AG04450 (cell line): ENCODE measurements around the gene PTGIS. TPM values are rescaled to one million over a fixed set of nuclear protein-coding genes. Genes with fewer than 3 reads are reported as not detected.
"Not testable (repeated sequence)": the region's sequence is repeated elsewhere in the genome, so short reads cannot be mapped to it uniquely, and the experiment has no call there.

Experiments used
- CTCF ChIA-PET: fragments of 300-600, 350-600 bp; formaldehyde crosslinking; extraction: SDS; loops from one replicate; lab custom pipeline; 2022; ENCODE audit warnings: antibody characterized with exemption, inconsistent platforms; lab: Charles Lee
- POLR2A ChIA-PET: fragments of 350-600 bp; formaldehyde crosslinking; extraction: SDS; loops from one replicate; lab custom pipeline; 2021; ENCODE audit warnings: antibody characterized with exemption, inconsistent platforms; lab: Yijun Ruan, JAX
- DNase-seq: peaks from one replicate; pipeline ENCODE4 v3.0.0-alpha.2; 2011; ENCODE audit warnings: low read depth, low spot score
- H3K27ac ChIP-seq: one replicate; pipeline ENCODE4 v1.5.1; 2012; ENCODE audit warnings: low read depth, low read length, control low read depth
- H3K27me3 ChIP-seq: one replicate; pipeline ENCODE4 v1.6.0; 2012; ENCODE audit warnings: low read length; ENCODE audit not compliant: control insufficient read depth, insufficient read depth
- H3K4me3 ChIP-seq: 2 replicates; pipeline ENCODE4 v1.5.1; 2011; ENCODE audit warnings: mild to moderate bottlenecking, low read depth, low read length, control low read depth
- H3K9me3 ChIP-seq: 2 replicates; pipeline ENCODE4 v1.5.1; 2012; ENCODE audit warnings: low read length; ENCODE audit not compliant: control insufficient read depth, insufficient read depth
- polyA plus RNA-seq: library from polyadenylated mRNA; depleted of rRNA; stranded (reverse); fragments of >200 nt; gene quantifications from 2 replicates; pipeline ENCODE4 v1.2.3, GENCODE V29; 2011
- TF ChIP-seq, protein P1 (sequence below): IDR thresholded peaks from 2 replicates; pipeline ENCODE4 v1.5.1; 2011; ENCODE audit warnings: low read depth, low read length, control low read depth, inconsistent platforms

The PTGIS gene
- polyA plus RNA-seq, 1 experiment = 8.1 TPM

DNA sequence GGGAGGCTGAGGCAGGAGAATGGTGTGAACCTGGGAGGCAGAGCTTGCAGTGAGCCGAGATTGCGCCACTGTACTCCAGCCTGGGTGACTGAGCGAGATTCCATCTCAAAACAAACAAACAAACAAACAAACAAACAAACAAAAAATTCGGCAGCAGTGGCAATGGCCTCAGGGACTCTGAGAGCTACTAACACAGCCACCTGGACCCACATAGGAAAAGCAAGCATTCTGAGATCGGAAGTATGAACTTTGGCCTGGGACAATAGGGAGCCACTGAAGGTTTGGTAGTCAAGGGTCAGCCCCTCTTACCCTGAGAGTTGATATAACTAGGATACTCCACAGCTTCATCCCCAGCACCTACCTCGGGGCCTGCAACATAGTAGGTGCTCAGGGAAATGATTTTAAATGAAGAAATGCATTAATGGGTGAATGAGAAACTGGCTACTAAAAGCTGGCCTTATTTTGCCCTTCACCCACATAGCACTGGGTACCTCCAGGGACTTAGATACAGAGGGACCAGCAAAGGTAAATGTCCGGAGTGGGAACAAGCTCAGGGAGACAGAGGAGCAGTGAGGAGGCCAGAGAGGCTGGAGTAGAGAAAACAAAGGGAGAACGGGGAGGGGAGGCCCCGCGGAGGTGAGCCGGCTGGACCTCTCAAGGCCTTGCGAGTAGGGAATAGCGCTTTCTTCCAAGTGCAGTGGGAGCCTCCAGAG lies 46.6 kb upstream of the PTGIS start:
- TF ChIP-seq, protein P1, sequence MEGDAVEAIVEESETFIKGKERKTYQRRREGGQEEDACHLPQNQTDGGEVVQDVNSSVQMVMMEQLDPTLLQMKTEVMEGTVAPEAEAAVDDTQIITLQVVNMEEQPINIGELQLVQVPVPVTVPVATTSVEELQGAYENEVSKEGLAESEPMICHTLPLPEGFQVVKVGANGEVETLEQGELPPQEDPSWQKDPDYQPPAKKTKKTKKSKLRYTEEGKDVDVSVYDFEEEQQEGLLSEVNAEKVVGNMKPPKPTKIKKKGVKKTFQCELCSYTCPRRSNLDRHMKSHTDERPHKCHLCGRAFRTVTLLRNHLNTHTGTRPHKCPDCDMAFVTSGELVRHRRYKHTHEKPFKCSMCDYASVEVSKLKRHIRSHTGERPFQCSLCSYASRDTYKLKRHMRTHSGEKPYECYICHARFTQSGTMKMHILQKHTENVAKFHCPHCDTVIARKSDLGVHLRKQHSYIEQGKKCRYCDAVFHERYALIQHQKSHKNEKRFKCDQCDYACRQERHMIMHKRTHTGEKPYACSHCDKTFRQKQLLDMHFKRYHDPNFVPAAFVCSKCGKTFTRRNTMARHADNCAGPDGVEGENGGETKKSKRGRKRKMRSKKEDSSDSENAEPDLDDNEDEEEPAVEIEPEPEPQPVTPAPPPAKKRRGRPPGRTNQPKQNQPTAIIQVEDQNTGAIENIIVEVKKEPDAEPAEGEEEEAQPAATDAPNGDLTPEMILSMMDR = no peak
- CTCF ChIA-PET = interaction anchor here (9.2 kb wide), 1 partner anchor 230 kb away, joined by 158 read pairs; no protein-coding TSS in a partner anchor
- Histone ChIP-seq H3K27me3 (peaks cover 2% of the 10 kb centered on the region), H3K4me3 (no peak overlapping the region), H3K27ac (no peak overlapping the region), H3K9me3 (no peaks in the 10 kb centered on the region)
- POLR2A ChIA-PET = no interaction called here
- DNase-seq = no peak

- POLR2A ChIA-PET = interaction anchor here (0.6 kb wide), 1 partner anchor 234 kb away, joined by 3 read pairs; no protein-coding TSS in a partner anchor
Measured at GRCh38 chr20:49612127-49612738, 44.3 kb upstream of the PTGIS start.

GRCh38 chr20:49611539-49612126 lies 43.7 kb upstream of the PTGIS start:
- not testable (repeated sequence) for H3K9me3 ChIP-seq, DNase-seq, H3K27me3 ChIP-seq, H3K27ac ChIP-seq, H3K4me3 ChIP-seq
- POLR2A ChIA-PET = interaction anchor here (0.6 kb wide), 1 partner anchor 235 kb away, joined by 3 read pairs; no protein-coding TSS in a partner anchor
- CTCF ChIA-PET = interaction anchor here (0.7 to 9.2 kb wide), 8 partner anchors 27 to 278 kb away, joined by 3 to 158 read pairs (median 4); partner anchors contain the start of gene SLC9A8

More at GRCh38 chr20:49612127-49612738, 44.3 kb upstream of the PTGIS start:
- H3K27ac ChIP-seq = no peak overlapping the region
- CTCF ChIA-PET = interaction anchor here (0.6 to 9.2 kb wide), 9 partner anchors 11 to 566 kb away, joined by 3 to 158 read pairs (median 3); partner anchors contain the start of gene SLC9A8
- H3K4me3 ChIP-seq = no peak overlapping the region
- no peaks in the 10 kb centered on the region for H3K9me3 ChIP-seq
- no peak for DNase-seq
- TF ChIP-seq, protein P1 = no peak
- peaks cover 10% of the 10 kb centered on the region for H3K27me3 ChIP-seq

- Histone ChIP-seq H3K27ac (no peak overlapping the region), H3K9me3 (no peaks in the 10 kb centered on the region), H3K27me3 (peaks cover 9% of the 10 kb centered on the region), H3K4me3 (peak overlapping the region; percentile 29)
- no peak for DNase-seq
- ChIA-PET POLR2A (interaction anchor here (0.7 to 1.6 kb wide), 3 partner anchors 69 to 262 kb away, joined by 3 to 5 read pairs (median 5); no protein-coding TSS in a partner anchor), CTCF (interaction anchor here (0.6 to 9.2 kb wide), 14 partner anchors 28 to 461 kb away, joined by 3 to 258 read pairs (median 5); partner anchors contain the start of gene SLC9A8)
- TF ChIP-seq, protein P1 = peak; percentile 99
Measured at GRCh38 chr20:49610691-49611538, 43.0 kb upstream of the PTGIS start.
